Measurements from ENCODE around the gene RNF38.

RNF38 gene

GRCh38 chr9:36441966-36442365 lies 41.9 kb upstream of the RNF38 start:
- DNase-seq (ENCODE audit: low read depth): no peak

DNA sequence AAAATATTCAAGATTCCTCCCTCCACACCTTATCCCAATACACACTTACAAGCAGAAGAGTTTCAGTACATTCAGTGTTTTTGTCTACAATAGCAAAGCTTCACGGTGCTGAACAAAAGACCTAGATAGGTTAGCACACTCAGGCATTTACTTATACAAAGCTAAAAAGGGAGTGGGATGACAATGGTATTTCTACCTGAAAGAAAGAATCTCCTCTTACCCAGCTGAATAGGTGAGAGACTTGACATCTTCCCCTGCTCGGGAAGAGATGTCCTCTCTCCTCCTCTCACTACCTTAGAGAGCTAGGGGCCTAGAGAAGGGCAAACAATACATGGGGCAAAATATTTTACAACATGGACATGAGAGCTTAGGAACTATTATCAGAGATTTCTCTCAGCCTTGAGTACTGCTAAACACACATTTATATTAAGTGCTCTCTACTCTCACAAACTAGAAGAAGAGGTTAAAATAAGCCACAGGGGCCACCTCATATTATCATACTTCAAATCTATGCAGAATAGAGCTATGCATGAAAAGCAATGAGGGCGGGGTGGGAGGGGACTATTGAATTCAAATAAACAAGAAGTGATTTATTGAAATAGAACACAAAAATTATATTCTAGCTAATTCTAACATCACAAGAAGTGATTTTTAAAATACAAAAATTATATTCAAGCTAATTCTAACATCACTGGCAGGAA lies 38.6 kb upstream of the RNF38 start:
- TF ChIP-seq CTCF (IDR thresholded peaks at IDR 0.05; ENCODE audit: control insufficient read depth, extremely low read depth, insufficient read depth): no peak
- DNase-seq (ENCODE audit: low read depth): no peak
- H3K4me3 ChIP-seq (ENCODE audit: low read depth, low read length): no peak overlapping the region

More at GRCh38 chr9:36441966-36442365, 41.9 kb upstream of the RNF38 start:
- no peak overlapping the region for H3K4me3 ChIP-seq (ENCODE audit: low read depth, low read length)
- TF ChIP-seq CTCF (IDR thresholded peaks at IDR 0.05; ENCODE audit: control insufficient read depth, extremely low read depth, insufficient read depth): no peak

DNA sequence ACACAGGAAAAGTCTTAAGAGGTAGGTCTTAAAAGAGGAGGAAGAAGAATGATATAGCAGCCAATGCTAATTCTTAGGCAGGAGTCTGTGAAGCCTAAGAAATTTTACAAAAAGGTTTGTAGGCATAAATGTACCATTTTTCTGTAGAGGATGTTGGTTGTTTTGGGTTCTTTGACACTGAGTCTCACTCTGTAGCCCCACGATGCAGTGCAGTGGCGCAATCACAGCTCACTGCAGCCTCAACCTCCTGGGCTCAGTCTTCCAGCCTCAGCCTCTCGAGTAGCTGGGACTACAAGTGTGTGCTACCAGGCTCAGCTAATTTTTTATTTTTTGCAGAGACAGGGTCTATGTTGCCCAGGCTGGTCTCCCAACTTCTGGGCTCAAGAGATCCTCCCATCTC lies 37.7 kb upstream of the RNF38 start:
- no peak for TF ChIP-seq CTCF (IDR thresholded peaks at IDR 0.05; ENCODE audit: control insufficient read depth, extremely low read depth, insufficient read depth)
- H3K4me3 ChIP-seq (ENCODE audit: low read depth, low read length): no peak overlapping the region
- DNase-seq (ENCODE audit: low read depth): no peak

DNA sequence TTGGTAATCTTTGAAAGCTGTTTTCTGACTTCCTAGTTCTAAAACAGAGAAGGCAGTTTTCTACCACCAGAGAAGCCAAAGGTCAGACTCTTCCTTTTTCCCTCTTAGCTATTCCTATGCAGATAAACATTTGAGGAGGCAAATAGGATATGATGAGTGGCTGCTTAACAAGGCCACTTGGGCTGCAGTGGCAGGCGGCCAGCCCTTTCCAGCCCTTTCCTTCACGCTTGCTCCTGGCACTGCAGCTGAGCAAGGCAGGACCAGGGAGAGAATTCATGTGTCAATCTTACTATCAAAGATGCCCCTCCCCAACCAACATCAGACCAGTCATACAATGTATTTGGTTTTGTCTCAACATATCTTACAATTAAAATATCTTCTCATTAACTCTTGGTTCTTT lies 36.8 kb upstream of the RNF38 start:
- DNase-seq (ENCODE audit: low read depth): no peak
- H3K4me3 ChIP-seq (ENCODE audit: low read depth, low read length): no peak overlapping the region
- TF ChIP-seq CTCF (IDR thresholded peaks at IDR 0.05; ENCODE audit: control insufficient read depth, extremely low read depth, insufficient read depth): no peak

DNA sequence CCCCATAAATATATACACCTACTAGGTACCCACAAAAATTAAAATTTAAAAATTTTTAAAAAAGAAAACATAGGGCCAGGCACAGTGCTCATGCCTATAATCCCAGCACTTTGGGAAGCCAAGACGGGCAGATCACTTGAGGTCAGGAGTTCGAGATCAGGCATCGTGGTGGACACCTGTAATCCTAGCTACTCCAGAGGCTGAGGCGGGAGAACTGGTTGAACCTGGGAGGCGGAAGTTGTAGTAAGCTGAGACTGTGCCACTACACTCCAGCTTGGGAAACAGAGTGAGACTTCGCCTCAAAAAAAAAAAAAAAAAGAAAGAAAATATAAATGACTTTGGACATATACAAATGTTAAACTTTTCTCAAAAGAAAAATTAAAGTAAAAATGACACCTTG lies 33.3 kb upstream of the RNF38 start:
- peak; percentile 72 for DNase-seq (ENCODE audit: low read depth)
- no peak for TF ChIP-seq CTCF (IDR thresholded peaks at IDR 0.05; ENCODE audit: control insufficient read depth, extremely low read depth, insufficient read depth)
- H3K4me3 ChIP-seq (ENCODE audit: low read depth, low read length): no peak overlapping the region

- no peak overlapping the region for H3K4me3 ChIP-seq (ENCODE audit: low read depth, low read length)
- TF ChIP-seq CTCF (IDR thresholded peaks at IDR 0.05; ENCODE audit: control insufficient read depth, extremely low read depth, insufficient read depth): no peak
- no peak for DNase-seq (ENCODE audit: low read depth)
Observed at GRCh38 chr9:36431078-36431477, 31.0 kb upstream of the RNF38 start.

DNA sequence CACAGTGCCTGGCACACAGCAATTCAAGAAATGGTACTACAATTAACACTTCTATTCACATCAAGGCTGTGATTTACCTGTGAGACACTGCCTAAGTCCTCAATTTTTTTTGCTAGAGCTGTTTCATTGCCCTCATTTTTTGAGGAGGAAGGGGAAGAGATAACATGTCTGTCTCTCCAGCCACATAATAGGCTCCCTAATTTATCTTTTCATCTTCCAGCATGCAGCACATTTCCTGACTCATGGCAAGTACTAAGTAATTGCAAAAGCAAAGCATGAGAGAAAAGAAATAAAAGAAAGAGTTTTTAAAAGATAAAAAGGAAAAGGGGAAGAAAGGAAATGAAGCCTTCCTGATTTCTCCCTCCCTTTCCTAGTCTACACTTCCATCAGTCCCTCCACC lies 26.9 kb upstream of the RNF38 start:
- no peak overlapping the region for H3K4me3 ChIP-seq (ENCODE audit: low read depth, low read length)
- TF ChIP-seq CTCF (IDR thresholded peaks at IDR 0.05; ENCODE audit: control insufficient read depth, extremely low read depth, insufficient read depth): no peak
- no peak for DNase-seq (ENCODE audit: low read depth)

Data from LNCaP clone FGC (cell line).